Gastrocnemius medialis (tissue), 4 donors: Measurements from ENCODE around the gene CCIN. TPM values are rescaled to one million over a fixed set of nuclear protein-coding genes. Genes with fewer than 3 reads are reported as not detected.
"Not testable (repeated sequence)": the region's sequence is repeated elsewhere in the genome, so short reads cannot be mapped to it uniquely, and the experiment has no call there.

Experiments used
- ATAC-seq, 2 donors: fragments of 150-250 bp; one replicate each; pipeline ENCODE4 v1.9.1; 2016
- DNase-seq, 2 donors: peaks; one replicate each; pipeline ENCODE4 v3.0.0-alpha.2; 2019
- H3K27ac ChIP-seq, 4 donors: fragments of 200-600 bp; sonication (generic); 1 replicate in 1 of 4; 2 replicates in 3 of 4; pipeline ENCODE4 v1.5.1; 2016 to 2018; ENCODE audit warnings: mild to moderate bottlenecking in 2 of 4, moderate library complexity in 1 of 4
- H3K27me3 ChIP-seq, 3 donors: fragments of 200-600 bp; sonication (generic) in 2 of 3; 1 replicate in 1 of 3; 2 replicates in 2 of 3; pipeline versions ENCODE4 v1.5.1 to v1.6.0; 2016 to 2019; ENCODE audit warnings: mild to moderate bottlenecking in 1 of 3, moderate library complexity in 1 of 3
- H3K36me3 ChIP-seq, 2 donors: fragments of 200-600 bp; sonication (generic) in 1 of 2; one replicate each; pipeline ENCODE4 v1.5.1; 2017 to 2018
- H3K4me1 ChIP-seq, 2 donors: fragments of 200-600 bp; sonication (generic) in 1 of 2; one replicate each; pipeline ENCODE4 v1.5.1; 2016 to 2017; ENCODE audit warnings: mild to moderate bottlenecking in 2 of 2
- H3K4me3 ChIP-seq, 4 donors: fragments of 200-600 bp; sonication (generic) in 3 of 4; 1 replicate in 1 of 4; 2 replicates in 3 of 4; pipeline ENCODE4 v1.5.1; 2016 to 2019; ENCODE audit warnings: mild to moderate bottlenecking in 2 of 4
- H3K9me3 ChIP-seq, 3 donors: fragments of 200-600 bp; sonication (generic) in 2 of 3; 1 replicate in 1 of 3; 2 replicates in 2 of 3; pipeline ENCODE4 v1.5.1; 2016 to 2019
- CTCF ChIP-seq, 5 experiments: fragments of 450-650 bp in 3 of 5; fragments of 200-600 bp in 2 of 5; sonication (generic) in 2 of 5; IDR thresholded peaks in 4 of 5; conservative IDR thresholded peaks in 1 of 5; 1 replicate in 4 of 5; 2 replicates in 1 of 5; pipeline ENCODE4 v1.5.1; 2016 to 2019; ENCODE audit warnings: antibody characterized with exemption in 5 of 5, mild to moderate bottlenecking in 3 of 5, moderate library complexity in 3 of 5
- POLR2A ChIP-seq, 2 donors: fragments of 450-650 bp; IDR thresholded peaks; one replicate each; pipeline ENCODE4 v1.6.1; 2017; ENCODE audit warnings: antibody characterized with exemption in 2 of 2, mild to moderate bottlenecking in 2 of 2, moderate library complexity in 2 of 2
- in situ Hi-C, 4 donors: fragments of 200-750 bp; cut with MboI; loops; one replicate each; pipeline versions ENCODE4 v1.15.0 to v1.8.0; 2017; ENCODE audit warnings: low sequenced_read_pairs in 4 of 4
- intact Hi-C: fragments of 100-400 bp; cut with DNase I; formaldehyde crosslinking; loops from one replicate; pipeline ENCODE4 v1.15.1; 2023; ENCODE audit warnings: low total_unique reads
- total RNA-seq, 4 donors: library from RNA; depleted of rRNA; stranded (reverse); fragments of >200 nt; gene quantifications; one replicate each; pipeline versions ENCODE4 v1.1.0 to v1.2.3, GENCODE V29; 2016

Gene CCIN
- total RNA-seq, 4 donors from 2014 or later, result not detected

- H3K4me1 ChIP-seq, result peaks cover 0 to 5% of the 10 kb centered on the region in 2 donors
- TF ChIP-seq POLR2A (IDR thresholded peaks at IDR 0.05) (no peak), CTCF (IDR thresholded peaks at IDR 0.05 in 4 of 5, conservative IDR thresholded peaks at IDR 0.05 in 1 of 5) (no peak)
- H3K36me3 ChIP-seq, result no peaks in the 10 kb centered on the region
- peak; percentile 39 to 40 for ATAC-seq
- H3K27ac ChIP-seq, result peak overlapping the region; percentile 49 to 64 (median 58)
- in situ Hi-C loops, result no loop called here
- no peak overlapping the region for H3K4me3 ChIP-seq
- DNase-seq, result no peak
- intact Hi-C loops, result no loop called here
- no peaks in the 10 kb centered on the region for H3K9me3 ChIP-seq
- no peaks in the 10 kb centered on the region for H3K27me3 ChIP-seq
Observed at GRCh38 chr9:36154331-36154952, 14.7 kb upstream of the CCIN start.

GRCh38 chr9:36156116-36156515 lies 13.1 kb upstream of the CCIN start:
- Histone ChIP-seq H3K27me3 (no peaks in the 10 kb centered on the region), H3K27ac (no peak overlapping the region), H3K9me3 (no peaks in the 10 kb centered on the region), H3K36me3 (no peaks in the 10 kb centered on the region), H3K4me3 (no peak overlapping the region), H3K4me1 (peaks cover 0 to 5% of the 10 kb centered on the region in 2 donors)
- DNase-seq, result no peak
- intact Hi-C loops (no loop called here), in situ Hi-C loops (no loop called here)
- no peak for ATAC-seq
- TF ChIP-seq POLR2A (IDR thresholded peaks at IDR 0.05), result no peak
- no peak for TF ChIP-seq CTCF (IDR thresholded peaks at IDR 0.05 in 4 of 5, conservative IDR thresholded peaks at IDR 0.05 in 1 of 5)

GRCh38 chr9:36158122-36158521 lies 11.1 kb upstream of the CCIN start:
- Histone ChIP-seq H3K27me3 (no peaks in the 10 kb centered on the region), H3K27ac (peak overlapping the region in 3 of 4 donors; percentile 17 to 43 (median 41)), H3K4me3 (no peak overlapping the region), H3K36me3 (no peaks in the 10 kb centered on the region), H3K9me3 (no peaks in the 10 kb centered on the region), H3K4me1 (peaks cover 2 to 5% of the 10 kb centered on the region in 2 donors)
- DNase-seq (no peak), ATAC-seq (no peak)
- in situ Hi-C loops, result no loop called here
- TF ChIP-seq POLR2A (IDR thresholded peaks at IDR 0.05) (no peak), CTCF (IDR thresholded peaks at IDR 0.05 in 4 of 5, conservative IDR thresholded peaks at IDR 0.05 in 1 of 5) (no peak)
- intact Hi-C loops, result no loop called here

GRCh38 chr9:36158917-36159316 lies 10.3 kb upstream of the CCIN start:
- H3K4me3 ChIP-seq, result no peak overlapping the region
- TF ChIP-seq CTCF (IDR thresholded peaks at IDR 0.05 in 4 of 5, conservative IDR thresholded peaks at IDR 0.05 in 1 of 5) (no peak), POLR2A (IDR thresholded peaks at IDR 0.05) (no peak)
- H3K9me3 ChIP-seq, result no peaks in the 10 kb centered on the region
- ATAC-seq (peak in 1 of 2 donors; percentile 19), DNase-seq (no peak)
- H3K36me3 ChIP-seq, result no peaks in the 10 kb centered on the region
- peaks cover 4 to 5% of the 10 kb centered on the region in 2 donors for H3K4me1 ChIP-seq
- in situ Hi-C loops (no loop called here), intact Hi-C loops (no loop called here)
- H3K27ac ChIP-seq, result peak overlapping the region in 3 of 4 donors; percentile 17 to 43 (median 41)
- peaks cover 0 to 2% (median 0%) of the 10 kb centered on the region in 3 donors for H3K27me3 ChIP-seq

GRCh38 chr9:36159509-36159908 lies 9.7 kb upstream of the CCIN start:
- H3K27ac ChIP-seq, result peak overlapping the region in 2 of 4 donors; percentile 12 to 41
- ATAC-seq, H3K9me3 ChIP-seq, H3K27me3 ChIP-seq, H3K4me1 ChIP-seq, DNase-seq, H3K36me3 ChIP-seq, in situ Hi-C loops, H3K4me3 ChIP-seq, intact Hi-C loops: not testable (repeated sequence)

GRCh38 chr9:36160126-36160525 lies 9.1 kb upstream of the CCIN start:
- H3K4me3 ChIP-seq, H3K4me1 ChIP-seq, H3K36me3 ChIP-seq, H3K9me3 ChIP-seq, in situ Hi-C loops, DNase-seq, H3K27me3 ChIP-seq, ATAC-seq, H3K27ac ChIP-seq: not testable (repeated sequence)
- intact Hi-C loops, result loop anchor here (10.0 kb wide), 1 partner anchor 125 kb away; the partner anchor contains the start of gene RECK
